HG02798 (cell line): ENCODE data around the gene RGS5.

Experiments used
- ATAC-seq: cut with Tn5 transposase; IDR thresholded peaks from one replicate; pipeline ENCODE4 v1.9.1; 2021; ENCODE audit warnings: mild to moderate bottlenecking; ENCODE audit not compliant: unreplicated experiment, poor library complexity

RGS5 gene

DNA sequence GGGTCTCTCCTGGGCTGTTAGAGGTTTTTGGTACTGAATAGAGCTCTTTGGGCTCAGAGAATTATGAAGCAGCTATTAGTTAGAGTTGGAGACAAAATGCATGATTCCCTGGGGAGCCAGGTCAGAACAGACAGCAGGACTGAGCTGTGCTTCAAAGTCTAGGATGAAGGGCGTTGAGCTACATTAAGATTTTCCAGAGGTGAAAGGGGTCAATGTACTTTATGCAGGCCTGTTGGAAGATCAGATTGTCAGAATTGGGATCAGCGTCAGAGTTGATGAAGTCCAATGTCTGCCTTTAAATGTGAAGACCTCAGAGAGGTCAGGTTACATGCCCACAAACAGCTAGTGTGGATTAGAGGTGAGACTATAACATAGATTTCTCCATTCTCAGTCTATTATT, 53.8 kb downstream of the RGS5 start:
- no peak for ATAC-seq

DNA sequence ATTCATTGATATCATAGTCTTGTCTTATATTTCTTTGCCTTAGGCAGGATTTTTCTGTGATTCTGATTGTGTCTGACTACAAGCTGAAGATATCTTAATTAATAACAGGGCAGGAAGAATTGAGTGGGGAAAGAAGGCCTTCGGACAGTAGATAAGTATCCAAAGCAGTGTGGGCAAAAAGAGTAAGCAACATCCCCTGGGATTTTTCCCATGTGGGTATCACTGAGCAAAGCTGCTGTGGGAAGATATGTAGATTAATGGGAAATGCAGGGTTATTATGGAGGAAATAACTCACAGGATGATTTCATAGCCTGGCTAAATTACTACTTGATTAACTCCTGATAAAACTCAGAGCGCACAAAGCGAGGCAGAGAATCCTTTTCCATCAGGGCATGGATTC, 55.7 kb downstream of the RGS5 start:
- no peak for ATAC-seq

DNA sequence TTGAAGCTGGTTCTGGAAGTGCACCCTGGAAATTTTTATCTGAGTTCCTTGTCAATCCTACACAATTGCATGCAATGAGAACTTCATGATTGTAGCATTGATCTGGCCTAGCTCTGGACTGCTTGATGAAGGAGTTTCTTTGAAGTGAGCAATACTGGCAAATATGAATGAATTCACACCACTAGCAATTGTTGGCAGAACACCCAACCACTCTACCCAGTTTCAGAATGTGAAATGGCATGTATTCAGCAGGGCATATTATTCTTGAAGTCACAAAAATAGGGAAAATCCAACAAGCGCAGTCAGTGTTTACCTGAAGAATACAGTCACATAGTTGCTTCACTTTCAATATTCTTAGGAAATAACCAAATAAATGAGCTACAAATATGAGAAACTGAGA, 57.3 kb downstream of the RGS5 start:
- ATAC-seq: no peak

DNA sequence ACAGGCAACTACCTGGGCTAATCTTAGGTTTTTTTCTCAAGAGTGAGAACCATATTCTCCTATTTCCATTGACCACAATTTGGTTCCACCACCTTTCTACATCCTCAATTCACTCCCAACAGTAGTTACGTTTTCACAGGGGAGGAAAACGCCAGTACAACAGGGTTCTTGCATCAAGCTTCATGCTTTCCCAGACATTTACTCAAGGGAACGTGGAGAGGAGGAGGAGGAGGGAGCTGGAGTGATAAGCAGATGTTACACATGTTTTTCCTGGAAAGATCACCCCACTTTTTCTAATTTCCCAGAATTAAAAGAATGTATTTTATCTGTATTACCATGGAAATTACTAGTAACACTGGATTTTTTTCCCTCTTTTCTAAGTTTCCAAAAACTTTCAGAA, 58.3 kb downstream of the RGS5 start:
- no peak for ATAC-seq

DNA sequence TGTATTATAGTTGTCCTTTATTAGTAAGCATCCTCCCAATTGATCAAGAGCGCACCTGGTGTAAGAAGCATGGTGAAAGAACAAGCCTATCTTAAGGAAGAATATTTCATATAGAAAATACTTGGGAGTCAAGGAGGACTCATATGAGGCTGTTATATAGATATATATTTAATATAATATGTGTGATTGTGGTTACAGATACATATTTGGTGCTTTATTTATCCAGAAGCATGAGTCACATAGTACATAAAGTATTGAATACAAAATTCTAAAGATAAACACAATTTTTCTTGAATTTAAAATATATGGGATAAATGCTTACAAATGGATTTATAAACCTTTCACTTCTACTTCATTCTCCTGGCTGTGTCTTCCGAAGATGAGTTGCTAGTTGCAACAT, 60.6 kb downstream of the RGS5 start:
- no peak for ATAC-seq

DNA sequence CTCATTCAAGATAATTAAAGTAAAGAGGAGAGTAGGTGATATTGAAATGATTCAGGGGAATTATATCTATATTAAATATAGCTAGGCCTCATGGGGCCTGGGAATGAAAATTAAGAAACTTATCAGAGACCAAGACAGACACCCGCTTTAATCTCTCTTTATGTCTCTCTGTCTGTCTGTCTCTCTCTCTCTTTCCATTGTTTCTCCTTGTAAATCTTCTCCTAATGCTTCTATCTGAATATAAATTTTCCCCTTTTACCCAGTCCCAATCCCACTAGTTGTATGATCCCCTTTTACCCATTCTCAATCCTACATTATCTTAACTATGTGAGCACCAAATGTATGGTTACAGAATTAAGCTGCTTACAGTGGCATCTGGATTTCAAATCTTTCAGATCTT, 61.2 kb downstream of the RGS5 start:
- ATAC-seq: no peak

DNA sequence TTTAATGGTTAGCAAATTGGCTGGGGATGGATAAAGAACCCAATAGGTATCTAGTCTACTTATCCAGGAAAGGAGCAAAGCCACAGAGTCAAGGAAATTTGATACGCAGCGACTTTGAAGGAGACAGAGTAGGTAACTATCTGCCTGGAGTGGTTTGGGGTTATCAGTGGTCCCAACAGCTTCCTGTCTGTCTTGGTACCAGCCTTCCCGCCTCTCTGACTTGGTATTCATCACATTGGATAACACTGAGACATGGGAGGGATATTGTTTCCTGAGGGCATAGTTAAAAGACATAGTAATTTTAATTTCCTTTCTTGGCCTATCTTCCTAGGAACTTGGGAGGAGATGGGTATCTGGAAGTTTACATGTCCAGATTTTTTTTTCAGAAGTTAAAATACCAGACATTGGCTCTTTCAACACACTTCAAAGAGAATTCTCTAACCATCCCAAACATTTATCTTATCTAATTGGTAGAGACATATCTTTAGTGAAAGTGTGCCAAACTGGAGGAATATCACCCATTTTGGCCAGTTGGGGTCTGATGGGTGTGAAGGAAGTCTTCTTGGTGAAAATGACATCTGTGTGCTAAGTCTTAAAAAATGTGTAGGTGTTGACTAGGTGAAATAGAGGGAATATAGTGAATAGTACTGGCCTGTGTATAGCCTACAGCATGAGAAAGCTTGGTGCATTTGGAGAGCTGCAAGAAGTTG, 65.0 kb downstream of the RGS5 start:
- ATAC-seq: no peak

DNA sequence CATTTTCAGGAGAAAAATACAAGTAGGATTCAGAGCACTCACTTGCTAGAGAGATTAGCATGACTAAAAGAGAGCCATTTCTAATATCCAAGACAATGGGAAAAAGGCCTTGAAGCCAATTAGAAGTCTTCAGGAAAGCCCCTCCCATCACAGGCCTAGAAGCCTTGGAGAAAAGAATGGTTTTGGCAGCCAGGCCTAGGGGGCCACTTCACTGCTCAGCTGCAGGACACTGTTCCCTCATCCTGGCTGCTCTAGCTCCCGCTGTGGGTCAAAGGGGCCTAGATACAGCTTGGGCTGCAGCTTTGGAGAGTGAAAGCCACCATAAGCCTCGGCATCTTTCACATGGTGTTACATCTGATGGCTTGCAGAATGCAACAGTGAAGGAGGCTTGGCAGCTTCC, 70.7 kb downstream of the RGS5 start:
- no peak for ATAC-seq

DNA sequence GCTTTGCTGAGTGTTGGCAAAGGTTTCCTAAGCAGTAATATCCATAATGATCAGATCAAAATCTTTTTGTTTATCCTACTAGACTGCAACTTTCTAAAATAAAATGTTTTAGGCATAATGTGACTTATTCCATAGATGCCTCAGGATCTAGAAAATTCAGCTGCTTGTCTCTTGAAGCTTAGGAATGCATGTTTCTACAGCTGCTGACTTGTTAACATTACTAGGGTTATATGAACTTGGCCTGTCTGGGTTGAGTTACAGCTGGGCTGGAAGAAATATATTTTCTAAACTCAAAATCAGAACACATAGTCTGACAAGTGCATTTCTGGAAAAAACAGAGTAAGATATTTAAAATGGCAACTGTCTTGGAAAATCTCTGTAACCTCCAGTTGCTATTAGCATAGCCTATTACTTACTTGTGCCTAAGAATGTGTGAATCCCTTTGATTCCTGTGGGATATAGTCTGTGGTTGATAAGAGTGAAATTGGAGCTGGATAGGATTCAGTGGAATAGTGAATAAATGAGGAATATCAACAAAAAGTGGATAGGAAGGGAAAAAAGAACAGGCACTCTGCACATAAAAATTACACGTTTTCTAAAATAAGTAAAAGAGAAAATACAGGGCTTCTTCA, 72.4 kb downstream of the RGS5 start:
- no peak for ATAC-seq

DNA sequence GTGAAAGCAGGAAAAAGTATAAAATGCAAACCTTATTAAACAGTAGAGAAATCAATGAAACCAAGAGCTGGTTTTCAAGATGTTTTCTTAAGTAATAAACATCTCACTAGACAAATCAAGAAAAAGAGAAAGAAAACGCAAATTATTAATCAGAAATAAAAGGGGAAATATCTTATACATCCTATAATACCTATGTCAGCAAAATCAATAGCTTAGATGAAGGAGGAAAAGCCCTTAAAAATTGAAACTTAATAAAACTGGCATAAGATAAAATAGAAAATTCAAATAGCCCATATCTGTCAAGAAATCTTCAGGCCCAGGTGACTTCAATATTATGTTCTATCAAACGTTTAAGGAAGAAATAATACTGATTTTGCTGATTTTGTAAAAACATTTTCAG, 74.4 kb downstream of the RGS5 start:
- no peak for ATAC-seq

DNA sequence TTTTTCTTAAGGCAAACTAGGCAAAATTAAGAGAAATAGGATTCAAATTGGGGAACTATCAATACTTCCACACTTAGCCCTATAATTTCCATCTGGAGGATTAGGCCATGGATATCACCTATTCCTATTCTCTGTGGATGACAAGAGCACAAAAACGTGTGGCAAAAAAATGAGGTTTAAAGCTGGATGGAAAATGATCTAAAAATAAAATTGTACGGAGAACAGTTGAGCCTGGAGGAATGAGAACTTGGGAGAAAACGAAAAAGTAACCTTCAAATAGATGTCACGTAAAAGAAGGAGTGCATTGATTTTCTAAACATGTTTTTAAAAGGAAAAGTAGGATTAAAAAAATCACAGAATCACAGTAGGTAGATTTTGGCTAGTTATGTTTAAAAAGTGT, 77.9 kb downstream of the RGS5 start:
- ATAC-seq: no peak

DNA sequence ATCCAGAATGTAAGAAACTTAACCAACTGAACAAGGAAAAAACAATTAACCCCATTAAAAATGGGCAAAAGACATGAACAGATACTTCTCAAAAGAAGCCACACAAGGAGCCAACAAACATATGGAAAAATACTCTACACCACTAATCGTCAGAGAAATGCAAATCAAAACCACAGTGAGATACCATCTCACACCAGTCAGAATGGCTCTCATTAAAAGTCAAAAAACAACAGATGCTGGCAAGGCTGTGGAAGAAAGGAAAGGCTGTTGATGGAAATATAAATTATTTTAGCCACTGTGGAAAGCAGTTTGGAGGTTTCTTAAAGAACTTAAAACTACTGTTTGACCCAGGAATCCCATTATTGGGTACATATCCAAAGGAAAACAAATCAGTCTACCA, 82.3 kb downstream of the RGS5 start:
- no peak for ATAC-seq

DNA sequence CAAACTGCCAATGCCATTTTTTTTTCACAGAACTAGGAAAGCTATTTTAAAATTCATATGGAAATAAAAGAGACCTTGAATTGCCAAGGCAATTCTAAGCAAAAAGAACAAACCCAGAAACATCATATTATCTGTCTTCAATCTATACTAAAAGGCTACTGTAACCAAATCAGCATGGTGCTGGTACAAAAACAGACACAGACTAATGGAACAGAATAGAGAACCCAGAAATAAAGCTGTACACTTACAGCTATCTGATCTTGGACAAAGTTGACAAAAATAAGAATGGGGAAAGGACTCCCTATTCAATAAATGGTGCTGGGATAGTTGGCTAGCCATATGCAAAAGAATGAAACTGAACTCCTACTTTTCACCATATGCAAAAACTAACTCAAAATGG, 83.0 kb downstream of the RGS5 start:
- no peak for ATAC-seq

DNA sequence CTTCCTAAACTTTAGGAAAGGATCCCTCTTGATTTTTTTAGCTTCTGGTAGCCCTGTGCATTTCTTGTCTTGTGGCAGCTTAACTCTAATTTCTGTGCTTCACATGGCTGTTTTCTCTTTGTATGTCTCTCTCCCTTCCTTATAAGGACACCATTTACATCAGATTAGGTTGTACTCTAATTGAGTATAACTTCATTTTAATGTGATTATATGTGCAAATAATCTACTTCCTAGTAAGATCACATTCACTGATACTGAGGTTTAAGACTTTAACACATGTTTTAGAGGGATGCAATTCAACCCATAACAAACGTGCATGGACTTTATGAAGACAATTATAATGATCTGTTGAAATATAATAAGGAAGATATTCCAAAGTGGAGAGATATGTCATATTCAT, 86.8 kb downstream of the RGS5 start:
- ATAC-seq: no peak

DNA sequence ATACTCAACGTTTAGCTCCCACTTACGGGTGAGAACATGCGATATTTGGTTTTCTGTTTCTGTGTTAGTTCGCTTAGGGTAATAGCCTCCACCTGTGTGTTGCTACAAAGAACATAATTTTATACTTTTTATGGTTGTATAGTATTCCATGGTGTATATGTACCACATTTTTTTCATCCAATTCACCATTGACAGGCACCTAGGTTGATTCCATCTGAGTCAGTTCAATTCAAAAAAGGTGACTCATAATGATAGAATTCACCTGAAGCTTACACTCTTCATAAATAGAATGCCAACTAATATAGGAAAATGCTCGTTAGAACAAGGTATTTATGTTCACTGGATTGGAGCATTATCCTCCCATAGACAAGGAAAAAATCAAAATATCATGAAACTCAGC, 95.1 kb downstream of the RGS5 start:
- no peak for ATAC-seq

DNA sequence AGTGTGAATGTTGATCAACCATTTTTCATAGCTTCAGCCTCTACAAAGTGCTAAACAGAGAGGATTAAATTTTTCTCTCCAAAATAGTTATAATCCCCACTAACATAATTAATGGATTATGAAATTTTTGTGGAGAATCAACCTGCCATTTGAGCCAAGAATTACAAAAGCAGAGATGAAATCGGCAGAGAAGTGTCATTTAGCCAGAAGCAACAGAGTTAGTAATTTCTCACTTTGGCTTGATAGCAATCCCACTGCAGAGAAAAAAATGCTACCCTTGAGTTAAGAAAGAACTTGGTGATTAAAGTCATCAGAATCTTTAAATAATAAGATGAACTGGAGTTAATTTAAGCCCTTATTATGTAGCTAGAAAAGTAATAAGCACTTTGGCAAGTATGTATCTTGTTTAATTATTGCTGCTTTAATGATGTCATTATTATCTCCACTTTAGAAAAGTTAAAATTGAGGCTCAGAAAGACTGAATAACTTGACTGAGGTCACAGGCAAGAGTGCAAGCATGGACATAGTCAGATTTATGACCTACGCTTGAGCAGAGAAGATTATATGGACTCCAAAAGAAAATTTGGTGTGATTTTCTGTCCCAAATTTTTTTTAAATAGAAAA, 96.2 kb downstream of the RGS5 start:
- ATAC-seq: no peak

DNA sequence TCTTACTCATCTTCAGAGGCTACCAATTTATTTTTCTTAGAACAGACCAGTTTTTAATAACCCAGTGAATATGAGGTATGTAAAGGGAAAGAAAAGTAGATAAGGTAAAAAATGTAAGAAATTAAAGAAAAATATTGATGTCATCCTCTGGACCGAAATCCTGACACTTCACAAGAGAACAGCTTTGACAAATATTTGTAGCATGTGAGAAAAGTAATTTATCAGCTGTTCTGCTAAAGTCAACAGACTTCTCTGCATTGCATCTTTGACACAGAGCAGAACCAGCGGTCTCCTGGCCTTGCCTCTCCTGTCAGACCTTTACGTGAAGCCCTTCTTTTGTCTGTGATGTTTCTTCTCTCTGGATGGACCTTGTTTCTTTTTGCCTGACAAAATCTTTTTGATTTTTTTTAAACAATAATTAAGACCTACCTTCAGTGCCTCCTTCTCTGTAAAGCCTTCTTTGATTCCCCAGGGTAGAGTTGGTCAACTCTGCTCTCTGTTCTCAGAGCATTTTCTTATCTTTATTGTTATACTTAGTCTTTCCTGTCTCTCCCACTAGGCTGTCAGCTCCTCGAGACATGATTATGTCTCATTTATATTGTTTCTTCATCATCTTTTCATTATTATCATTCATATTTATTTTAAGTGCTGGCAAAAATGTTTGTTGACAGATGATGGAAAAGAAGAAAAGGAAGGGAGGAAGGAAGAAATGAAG, 98.2 kb downstream of the RGS5 start:
- no peak for ATAC-seq

DNA sequence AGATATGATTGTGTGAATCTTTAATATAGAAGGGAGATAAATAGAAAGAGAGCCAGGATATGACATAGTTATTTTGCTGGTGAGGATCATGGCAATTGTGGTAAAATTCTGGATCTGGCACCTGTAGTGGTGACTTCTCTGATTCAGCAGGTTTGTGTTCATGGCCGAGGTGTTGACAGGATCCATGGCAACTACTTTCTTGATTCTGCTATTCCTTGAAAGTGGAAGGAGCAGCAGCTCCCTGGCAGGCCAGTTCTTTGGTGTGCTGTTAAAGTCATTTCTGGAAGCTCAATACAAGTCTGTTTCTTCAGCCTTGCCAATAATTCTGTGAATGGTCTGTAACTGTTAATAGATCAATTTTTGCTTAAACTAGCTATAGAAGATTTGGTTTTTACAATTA, 100.1 kb downstream of the RGS5 start:
- ATAC-seq: no peak

DNA sequence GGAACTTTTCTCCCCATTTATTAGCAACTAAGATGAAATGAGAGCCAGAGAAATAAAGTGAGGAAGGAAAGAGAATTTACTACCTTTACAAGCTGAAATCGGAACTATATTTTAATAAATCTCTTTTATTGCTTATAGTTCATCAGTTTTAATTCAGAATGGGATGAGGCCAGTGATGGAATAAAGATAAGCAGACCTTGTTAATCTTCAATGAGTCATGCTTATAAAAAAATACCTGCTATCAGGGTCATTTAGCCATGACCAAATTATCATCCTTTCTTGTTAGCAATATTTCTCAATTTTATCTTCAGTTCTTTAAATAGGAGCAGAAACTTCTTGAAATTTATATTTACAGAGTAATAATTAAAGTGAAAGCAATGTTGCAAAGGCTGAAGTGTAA, 107.5 kb downstream of the RGS5 start:
- no peak for ATAC-seq

DNA sequence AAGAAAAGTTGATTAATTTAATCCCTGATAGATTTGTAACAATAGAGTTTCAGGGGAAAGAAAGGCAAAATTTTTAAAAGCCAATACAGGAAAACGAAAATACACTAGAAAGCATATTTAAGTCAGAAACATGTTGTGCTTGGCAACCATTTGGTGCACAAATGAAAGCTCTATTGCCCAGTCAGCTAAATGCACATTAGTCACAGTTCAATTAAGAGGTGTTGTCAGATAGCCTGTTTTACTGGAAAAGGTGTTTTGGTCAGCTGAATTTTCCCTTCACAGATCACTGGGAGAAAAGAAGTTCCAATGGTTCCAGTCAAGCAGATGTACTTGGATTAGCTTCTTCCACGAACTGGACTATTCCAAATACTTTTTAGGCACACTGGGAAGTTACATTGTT, 108.1 kb downstream of the RGS5 start:
- ATAC-seq: no peak

DNA sequence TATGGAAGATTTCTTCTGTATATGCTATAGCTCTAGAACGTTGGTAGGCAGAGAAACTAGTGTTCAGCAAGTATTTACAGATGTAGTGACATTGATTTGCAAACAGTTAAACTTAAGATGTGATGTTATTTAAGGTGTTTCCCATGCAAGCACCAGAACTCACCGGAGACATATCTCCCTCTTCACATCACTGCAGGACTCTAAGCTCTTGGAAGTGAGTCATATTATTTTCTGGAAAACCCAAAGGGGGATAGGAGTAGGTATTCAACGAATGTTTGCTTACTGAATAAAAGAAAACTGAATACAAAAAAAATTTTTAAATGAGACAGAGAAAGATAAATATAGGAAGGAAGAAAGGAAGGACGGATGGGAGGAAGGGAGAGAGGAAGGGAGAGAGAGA, 108.5 kb downstream of the RGS5 start:
- ATAC-seq: no peak
